Ishikawa (cell line): Measurements from ENCODE around the gene ZNF813.

Source experiments
- CEBPB ChIP-seq: IDR thresholded peaks from 2 replicates; pipeline ENCODE4 v1.6.1; 2012
- CREB1 ChIP-seq: IDR thresholded peaks from 2 replicates; pipeline ENCODE4 v1.6.1; 2012; ENCODE audit warnings: low read depth
- EGR1 ChIP-seq: IDR thresholded peaks from 2 replicates; pipeline ENCODE4 v1.6.1; 2012
- EP300 ChIP-seq: IDR thresholded peaks from 2 replicates; pipeline ENCODE4 v1.6.1; 2012; ENCODE audit warnings: borderline replicate concordance
- FOXM1 ChIP-seq: IDR thresholded peaks from 2 replicates; pipeline ENCODE4 v1.6.1; 2012; ENCODE audit warnings: low read depth, borderline replicate concordance
- NFIC ChIP-seq: IDR thresholded peaks from 2 replicates; pipeline ENCODE4 v1.6.1; 2012
- RAD21 ChIP-seq: IDR thresholded peaks from 2 replicates; pipeline ENCODE4 v1.6.1; 2012; ENCODE audit warnings: low read depth
- TAF1 ChIP-seq: IDR thresholded peaks from 2 replicates; pipeline ENCODE4 v1.6.1; 2012; ENCODE audit warnings: low read depth, mild to moderate bottlenecking
- TCF12 ChIP-seq: IDR thresholded peaks from 2 replicates; pipeline ENCODE4 v1.6.1; 2012; ENCODE audit warnings: low read depth
- TEAD4 ChIP-seq: IDR thresholded peaks from 2 replicates; pipeline ENCODE4 v1.6.1; 2012
- USF1 ChIP-seq: IDR thresholded peaks from 2 replicates; pipeline ENCODE4 v1.6.1; 2012
- YY1 ChIP-seq: IDR thresholded peaks from 2 replicates; pipeline ENCODE4 v1.6.1; 2012; ENCODE audit warnings: low read depth
- ZBTB7A ChIP-seq: IDR thresholded peaks from 2 replicates; pipeline ENCODE4 v1.6.1; 2012; ENCODE audit warnings: low read depth
- TF ChIP-seq, protein P1 (sequence below): IDR thresholded peaks from 2 replicates; pipeline ENCODE4 v1.6.1; 2012; ENCODE audit warnings: low read depth, mild to moderate bottlenecking
- TF ChIP-seq, protein P2 (sequence below): IDR thresholded peaks from 2 replicates; pipeline ENCODE4 v1.6.1; 2012

The ZNF813 gene

GRCh38 chr19:53530622-53531021, 63.1 kb downstream of the ZNF813 start:
- TF ChIP-seq EGR1: no peak
- TF ChIP-seq, protein P1, sequence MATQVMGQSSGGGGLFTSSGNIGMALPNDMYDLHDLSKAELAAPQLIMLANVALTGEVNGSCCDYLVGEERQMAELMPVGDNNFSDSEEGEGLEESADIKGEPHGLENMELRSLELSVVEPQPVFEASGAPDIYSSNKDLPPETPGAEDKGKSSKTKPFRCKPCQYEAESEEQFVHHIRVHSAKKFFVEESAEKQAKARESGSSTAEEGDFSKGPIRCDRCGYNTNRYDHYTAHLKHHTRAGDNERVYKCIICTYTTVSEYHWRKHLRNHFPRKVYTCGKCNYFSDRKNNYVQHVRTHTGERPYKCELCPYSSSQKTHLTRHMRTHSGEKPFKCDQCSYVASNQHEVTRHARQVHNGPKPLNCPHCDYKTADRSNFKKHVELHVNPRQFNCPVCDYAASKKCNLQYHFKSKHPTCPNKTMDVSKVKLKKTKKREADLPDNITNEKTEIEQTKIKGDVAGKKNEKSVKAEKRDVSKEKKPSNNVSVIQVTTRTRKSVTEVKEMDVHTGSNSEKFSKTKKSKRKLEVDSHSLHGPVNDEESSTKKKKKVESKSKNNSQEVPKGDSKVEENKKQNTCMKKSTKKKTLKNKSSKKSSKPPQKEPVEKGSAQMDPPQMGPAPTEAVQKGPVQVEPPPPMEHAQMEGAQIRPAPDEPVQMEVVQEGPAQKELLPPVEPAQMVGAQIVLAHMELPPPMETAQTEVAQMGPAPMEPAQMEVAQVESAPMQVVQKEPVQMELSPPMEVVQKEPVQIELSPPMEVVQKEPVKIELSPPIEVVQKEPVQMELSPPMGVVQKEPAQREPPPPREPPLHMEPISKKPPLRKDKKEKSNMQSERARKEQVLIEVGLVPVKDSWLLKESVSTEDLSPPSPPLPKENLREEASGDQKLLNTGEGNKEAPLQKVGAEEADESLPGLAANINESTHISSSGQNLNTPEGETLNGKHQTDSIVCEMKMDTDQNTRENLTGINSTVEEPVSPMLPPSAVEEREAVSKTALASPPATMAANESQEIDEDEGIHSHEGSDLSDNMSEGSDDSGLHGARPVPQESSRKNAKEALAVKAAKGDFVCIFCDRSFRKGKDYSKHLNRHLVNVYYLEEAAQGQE: no peak
- no peak for TF ChIP-seq NFIC
- TF ChIP-seq CREB1: no peak
- no peak for TF ChIP-seq YY1
- TF ChIP-seq ZBTB7A: no peak
- TF ChIP-seq TEAD4: no peak
- TF ChIP-seq RAD21: no peak
- TF ChIP-seq TAF1: no peak
- TF ChIP-seq EP300: no peak
- TF ChIP-seq, protein P2, sequence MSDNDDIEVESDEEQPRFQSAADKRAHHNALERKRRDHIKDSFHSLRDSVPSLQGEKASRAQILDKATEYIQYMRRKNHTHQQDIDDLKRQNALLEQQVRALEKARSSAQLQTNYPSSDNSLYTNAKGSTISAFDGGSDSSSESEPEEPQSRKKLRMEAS: no peak
- TF ChIP-seq CEBPB: no peak
- no peak for TF ChIP-seq TCF12
- no peak for TF ChIP-seq FOXM1

DNA sequence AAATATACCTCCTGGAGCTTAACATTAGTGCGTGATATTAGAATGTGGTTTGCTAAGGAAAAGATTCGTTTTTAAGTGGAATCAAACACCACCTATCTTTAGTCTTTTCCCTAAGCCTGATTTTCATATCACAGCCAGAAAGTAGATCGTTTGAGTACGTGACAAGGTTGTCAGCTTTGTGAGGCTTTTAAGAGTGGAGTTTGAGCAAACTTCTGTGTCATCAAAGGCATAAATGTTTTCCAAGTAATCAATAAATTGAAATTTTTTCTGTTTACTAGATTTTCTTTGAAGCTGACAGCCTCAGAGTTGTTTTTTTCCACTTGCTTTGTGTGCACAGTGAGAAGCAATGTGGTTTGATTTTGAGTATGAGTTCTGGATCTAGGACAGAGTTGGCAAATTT, 63.9 kb downstream of the ZNF813 start:
- TF ChIP-seq NFIC: no peak
- no peak for TF ChIP-seq CEBPB
- no peak for TF ChIP-seq FOXM1
- no peak for TF ChIP-seq CREB1
- no peak for TF ChIP-seq TAF1
- TF ChIP-seq TCF12: no peak
- TF ChIP-seq YY1: no peak
- no peak for TF ChIP-seq EGR1
- TF ChIP-seq TEAD4: no peak

DNA sequence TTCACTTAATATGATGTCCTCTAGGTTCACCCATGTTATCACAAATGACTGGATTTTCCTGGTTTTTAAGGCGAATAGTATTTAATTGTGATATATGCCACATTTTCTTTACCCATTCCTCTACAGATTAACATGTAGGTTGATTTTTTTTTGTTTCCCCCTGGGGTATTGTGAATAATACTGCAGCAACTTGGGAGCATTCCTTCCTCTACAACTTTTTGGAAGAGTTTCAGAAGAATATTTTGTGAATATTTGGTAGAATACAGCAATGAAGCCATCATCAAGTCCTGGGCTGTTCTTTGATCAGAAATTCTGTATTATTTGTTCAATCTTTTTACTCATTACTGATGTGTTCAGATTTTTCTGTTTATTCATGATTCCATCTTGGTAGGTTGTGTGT, 64.8 kb downstream of the ZNF813 start:
- TF ChIP-seq USF1 (no peak), NFIC (no peak), CREB1 (no peak), TEAD4 (no peak), ZBTB7A (no peak), TAF1 (no peak), EP300 (no peak), RAD21 (no peak), CEBPB (no peak), YY1 (no peak), EGR1 (no peak), FOXM1 (no peak)
- TF ChIP-seq, protein P2: no peak
- TF ChIP-seq, protein P1: no peak

GRCh38 chr19:53536225-53536548, 68.7 kb downstream of the ZNF813 start:
- TF ChIP-seq YY1: no peak

- TF ChIP-seq CEBPB (no peak), YY1 (no peak), TEAD4 (no peak), USF1 (no peak), TAF1 (no peak), FOXM1 (no peak), CREB1 (no peak), EP300 (no peak), NFIC (no peak), EGR1 (no peak), RAD21 (no peak), TCF12 (no peak), ZBTB7A (no peak)
- TF ChIP-seq, protein P2: no peak
- TF ChIP-seq, protein P1: no peak
These were observed 69.6 kb downstream of the ZNF813 start for GRCh38 chr19:53537121-53537520.
